Measurements from ENCODE around the gene CAMK1D. TPM values are rescaled to one million over a fixed set of nuclear protein-coding genes. Genes with fewer than 3 reads are reported as not detected.
"Not testable (repeated sequence)": the region's sequence is repeated elsewhere in the genome, so short reads cannot be mapped to it uniquely, and the experiment has no call there.

CAMK1D gene
- total RNA-seq, 1 experiment from 2014 or later: 0.15 TPM

- no peak for DNase-seq (ENCODE audit: low spot score)
These were observed 458.8 kb downstream of the CAMK1D start for GRCh38 chr10:12808014-12808613.

GRCh38 chr10:12810046-12810445, 460.7 kb downstream of the CAMK1D start:
- DNase-seq (ENCODE audit: low spot score): not testable (repeated sequence)

- DNase-seq (ENCODE audit: low spot score): no peak
These were observed 462.5 kb downstream of the CAMK1D start for GRCh38 chr10:12811826-12812225.

GRCh38 chr10:12812571-12812970, 463.2 kb downstream of the CAMK1D start:
- no peak for DNase-seq (ENCODE audit: low spot score)

- DNase-seq (ENCODE audit: low spot score): no peak
These were observed 464.8 kb downstream of the CAMK1D start for GRCh38 chr10:12814166-12814565.

- no peak for DNase-seq (ENCODE audit: low spot score)
These were observed 469.7 kb downstream of the CAMK1D start for GRCh38 chr10:12819071-12819470.

GRCh38 chr10:12819656-12820055, 470.3 kb downstream of the CAMK1D start:
- DNase-seq (ENCODE audit: low spot score): no peak

- no peak for DNase-seq (ENCODE audit: low spot score)
These were observed 473.0 kb downstream of the CAMK1D start for GRCh38 chr10:12822126-12822892.

GRCh38 chr10:12822893-12823170, 473.5 kb downstream of the CAMK1D start:
- no peak for DNase-seq (ENCODE audit: low spot score)

- no peak for DNase-seq (ENCODE audit: low spot score)
These were observed 474.0 kb downstream of the CAMK1D start for GRCh38 chr10:12823328-12823727.

GRCh38 chr10:12825260-12825849, 476.0 kb downstream of the CAMK1D start:
- DNase-seq (ENCODE audit: low spot score): no peak

GRCh38 chr10:12826800-12827372, 477.5 kb downstream of the CAMK1D start:
- DNase-seq (ENCODE audit: low spot score): no peak

GRCh38 chr10:12828736-12829135, 479.4 kb downstream of the CAMK1D start:
- DNase-seq (ENCODE audit: low spot score): no peak

GRCh38 chr10:12829831-12830390, 480.6 kb downstream of the CAMK1D start:
- DNase-seq (ENCODE audit: low spot score): no peak

- DNase-seq (ENCODE audit: low spot score): no peak
These were observed 482.7 kb downstream of the CAMK1D start for GRCh38 chr10:12832096-12832495.

GRCh38 chr10:12833451-12833850, 484.1 kb downstream of the CAMK1D start:
- no peak for DNase-seq (ENCODE audit: low spot score)

GRCh38 chr10:12834116-12834665, 484.8 kb downstream of the CAMK1D start:
- no peak for DNase-seq (ENCODE audit: low spot score)

GRCh38 chr10:12834721-12835120, 485.4 kb downstream of the CAMK1D start:
- no peak for DNase-seq (ENCODE audit: low spot score)

GRCh38 chr10:12835709-12836108, 486.4 kb downstream of the CAMK1D start:
- no peak for DNase-seq (ENCODE audit: low spot score)

- DNase-seq (ENCODE audit: low spot score): no peak
These were observed 489.0 kb downstream of the CAMK1D start for GRCh38 chr10:12838366-12838765.

GRCh38 chr10:12838995-12839927, 489.9 kb downstream of the CAMK1D start:
- no peak for DNase-seq (ENCODE audit: low spot score)
